HL-60/S4 treated with phorbol 12-myristate 13-acetate at 8.2 ng/mL for 4 days and 3 days (cell line): ENCODE data around the gene SFTPA1.
"Not testable (repeated sequence)": the region's sequence is repeated elsewhere in the genome, so short reads cannot be mapped to it uniquely, and the experiment has no call there.

ENCODE experiments used
- in situ Hi-C: fragments of 300-500 bp; cut with MboI; formaldehyde crosslinking; loops from 2 replicates; pipeline ENCODE4 v1.15.0; 2022; ENCODE audit warnings: low sequenced_read_pairs

SFTPA1 gene

DNA sequence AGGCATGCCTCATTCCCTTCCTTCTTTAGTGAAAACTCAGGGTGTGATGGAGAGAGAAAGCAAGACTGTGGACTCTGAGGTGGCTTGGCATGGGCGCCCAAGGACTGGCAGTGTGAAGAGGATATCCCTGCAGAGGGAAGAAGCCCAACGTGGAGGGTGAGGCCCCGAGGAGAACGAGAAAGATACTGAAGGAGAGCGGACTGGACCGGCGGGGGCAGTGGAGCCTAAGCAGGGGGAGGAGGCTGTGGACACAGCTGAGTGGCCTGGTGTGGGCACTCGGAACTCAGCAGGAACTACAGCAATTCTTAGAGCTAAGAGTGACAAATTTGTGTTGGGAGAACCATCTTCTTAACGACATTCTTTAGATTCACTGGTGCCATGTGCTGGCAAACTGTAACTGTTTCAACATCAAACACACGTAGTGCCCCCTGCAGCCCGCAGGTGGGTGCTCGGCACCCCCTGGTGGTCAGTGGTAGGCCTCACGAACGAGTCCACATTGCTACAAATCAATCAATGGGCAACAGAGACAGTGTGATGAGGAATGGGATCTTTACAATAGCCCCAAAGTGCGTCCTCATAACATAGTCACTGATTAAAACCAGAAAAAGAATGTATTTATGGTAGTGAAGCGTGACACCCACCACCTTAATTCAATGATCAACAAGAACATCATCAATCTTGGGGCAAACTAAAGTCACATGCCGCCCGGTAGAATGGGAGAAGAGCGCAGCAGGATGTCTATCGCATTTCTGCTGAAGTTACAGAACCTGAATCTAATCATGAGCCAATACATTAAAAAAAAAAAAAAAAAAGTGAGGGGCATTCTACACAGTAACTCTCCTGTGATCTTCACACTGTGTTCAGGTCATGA, 2.0 kb upstream of the SFTPA1 start:
- in situ Hi-C loops = no loop called here

DNA sequence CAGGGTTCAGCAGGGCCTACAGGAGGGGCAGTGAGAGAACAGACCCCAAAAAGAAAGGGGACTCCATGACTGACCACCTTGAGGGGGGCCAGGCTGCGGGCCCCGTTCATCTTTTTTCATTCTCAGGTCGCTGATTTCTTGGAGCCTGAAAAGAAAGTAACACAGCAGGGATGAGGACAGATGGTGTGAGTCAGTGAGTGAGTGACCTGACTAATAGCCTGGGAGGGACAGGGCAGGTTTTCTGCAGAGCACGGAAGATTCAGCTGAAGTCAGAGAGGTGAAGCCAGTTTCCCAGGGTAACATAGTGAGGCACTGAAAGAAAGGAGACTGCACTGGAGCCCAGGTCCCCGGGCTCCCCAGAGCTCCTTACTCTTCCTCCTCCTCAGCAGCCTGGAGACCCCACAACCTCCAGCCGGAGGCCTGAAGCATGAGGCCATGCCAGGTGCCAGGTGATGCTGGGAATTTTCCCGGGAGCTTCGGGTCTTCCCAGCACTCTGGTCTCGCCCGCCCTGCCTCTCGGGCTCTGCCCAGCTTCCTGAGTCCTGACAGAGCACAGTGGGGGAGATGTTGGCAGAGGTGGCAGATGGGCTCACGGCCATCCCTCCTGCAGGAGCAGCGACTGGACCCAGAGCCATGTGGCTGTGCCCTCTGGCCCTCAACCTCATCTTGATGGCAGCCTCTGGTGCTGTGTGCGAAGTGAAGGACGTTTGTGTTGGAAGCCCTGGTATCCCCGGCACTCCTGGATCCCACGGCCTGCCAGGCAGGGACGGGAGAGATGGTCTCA, 646 bp downstream of the SFTPA1 start:
- in situ Hi-C loops = not testable (repeated sequence)

DNA sequence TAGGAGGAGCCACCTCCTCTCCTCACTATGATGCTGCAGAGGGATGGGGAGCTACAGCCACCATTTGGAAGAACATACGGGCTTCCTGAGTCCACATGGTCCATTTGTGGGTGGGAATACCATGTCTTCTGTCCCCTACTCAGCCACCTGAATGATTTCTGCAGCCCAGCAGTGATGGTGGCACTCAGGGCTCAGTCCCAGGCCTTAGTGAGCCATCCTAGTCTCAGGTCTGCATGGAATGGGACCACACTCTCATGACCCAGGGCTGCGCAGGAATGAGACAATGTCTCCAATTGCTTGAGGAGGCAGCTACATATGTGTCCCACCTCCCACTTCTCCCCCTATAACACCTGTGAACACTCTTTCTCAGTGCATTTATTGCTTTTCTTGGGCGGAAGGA, 4.8 kb downstream of the SFTPA1 start:
- in situ Hi-C loops = no loop called here

DNA sequence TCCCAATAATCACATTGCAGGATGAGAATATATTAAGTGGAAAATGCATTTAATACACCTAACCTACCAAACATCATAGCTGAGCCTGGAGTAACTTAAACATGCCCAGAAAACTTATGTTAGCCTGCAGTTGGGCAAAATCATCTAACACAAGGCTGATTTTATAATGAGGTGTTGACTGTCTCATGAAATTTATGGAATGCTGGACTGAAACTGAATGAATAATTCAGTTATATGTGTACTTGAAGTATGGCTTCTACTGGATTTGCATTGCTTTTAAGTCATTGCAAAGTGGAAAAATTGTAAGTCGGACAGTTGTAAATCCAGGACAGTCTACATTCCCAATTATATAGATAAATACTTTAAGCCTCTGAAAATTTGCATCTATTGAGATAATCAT, 5.4 kb downstream of the SFTPA1 start:
- in situ Hi-C loops = no loop called here

DNA sequence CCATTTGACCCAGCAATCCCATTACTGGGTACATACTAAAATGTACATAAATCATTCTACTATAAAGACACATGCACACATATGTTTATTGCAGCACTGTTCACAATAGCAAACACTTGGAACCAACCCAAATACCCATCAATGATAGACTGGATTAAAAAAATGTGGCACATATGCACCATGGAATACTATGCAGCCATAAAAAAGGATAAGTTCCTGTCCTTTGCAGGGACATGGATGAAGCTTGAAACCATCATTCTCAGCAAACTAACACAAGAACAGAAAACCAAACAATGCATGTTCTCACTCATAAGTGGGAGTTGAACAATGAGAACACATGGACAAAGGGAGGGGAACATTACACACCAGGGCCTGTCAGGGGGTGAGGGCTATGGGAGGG, 12.9 kb downstream of the SFTPA1 start:
- in situ Hi-C loops = not testable (repeated sequence)

DNA sequence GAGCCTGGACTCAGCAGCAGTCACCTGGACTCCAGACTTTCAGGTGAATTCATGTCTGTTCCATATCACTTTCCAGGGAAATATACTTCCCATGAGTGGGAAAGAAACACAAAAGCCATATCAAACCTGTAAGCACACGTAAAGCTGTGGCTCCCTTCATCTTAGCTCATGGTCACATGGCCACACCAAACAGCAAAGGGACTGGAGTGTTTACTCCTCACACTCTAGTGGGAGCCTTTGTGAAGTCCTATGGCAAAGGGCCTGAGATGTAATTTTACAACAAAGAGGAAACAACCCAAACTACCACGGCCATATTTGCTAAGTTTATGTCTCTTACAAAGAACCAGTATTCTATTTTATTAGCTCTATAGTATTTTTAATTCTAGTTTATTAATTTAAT, 16.3 kb downstream of the SFTPA1 start:
- in situ Hi-C loops = no loop called here

DNA sequence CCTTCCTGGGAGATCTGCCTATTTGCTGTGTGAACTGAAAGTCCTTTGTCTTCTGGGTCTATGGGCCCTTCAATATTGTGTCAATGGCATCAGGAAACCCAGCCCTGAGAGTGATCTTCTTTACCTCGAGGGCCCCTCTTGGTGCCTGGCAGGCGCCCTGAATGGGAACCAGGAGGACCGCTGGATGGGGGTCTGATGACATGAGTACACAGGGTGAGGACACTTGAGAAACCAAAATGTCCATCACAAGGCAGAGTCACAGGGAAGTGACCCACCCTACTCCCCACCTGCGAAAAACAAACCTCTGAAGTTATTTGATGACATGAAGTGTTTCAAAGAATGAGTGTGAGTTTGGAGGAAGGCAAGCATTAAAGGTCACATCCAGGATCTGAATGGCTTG, 17.3 kb downstream of the SFTPA1 start:
- in situ Hi-C loops = no loop called here

DNA sequence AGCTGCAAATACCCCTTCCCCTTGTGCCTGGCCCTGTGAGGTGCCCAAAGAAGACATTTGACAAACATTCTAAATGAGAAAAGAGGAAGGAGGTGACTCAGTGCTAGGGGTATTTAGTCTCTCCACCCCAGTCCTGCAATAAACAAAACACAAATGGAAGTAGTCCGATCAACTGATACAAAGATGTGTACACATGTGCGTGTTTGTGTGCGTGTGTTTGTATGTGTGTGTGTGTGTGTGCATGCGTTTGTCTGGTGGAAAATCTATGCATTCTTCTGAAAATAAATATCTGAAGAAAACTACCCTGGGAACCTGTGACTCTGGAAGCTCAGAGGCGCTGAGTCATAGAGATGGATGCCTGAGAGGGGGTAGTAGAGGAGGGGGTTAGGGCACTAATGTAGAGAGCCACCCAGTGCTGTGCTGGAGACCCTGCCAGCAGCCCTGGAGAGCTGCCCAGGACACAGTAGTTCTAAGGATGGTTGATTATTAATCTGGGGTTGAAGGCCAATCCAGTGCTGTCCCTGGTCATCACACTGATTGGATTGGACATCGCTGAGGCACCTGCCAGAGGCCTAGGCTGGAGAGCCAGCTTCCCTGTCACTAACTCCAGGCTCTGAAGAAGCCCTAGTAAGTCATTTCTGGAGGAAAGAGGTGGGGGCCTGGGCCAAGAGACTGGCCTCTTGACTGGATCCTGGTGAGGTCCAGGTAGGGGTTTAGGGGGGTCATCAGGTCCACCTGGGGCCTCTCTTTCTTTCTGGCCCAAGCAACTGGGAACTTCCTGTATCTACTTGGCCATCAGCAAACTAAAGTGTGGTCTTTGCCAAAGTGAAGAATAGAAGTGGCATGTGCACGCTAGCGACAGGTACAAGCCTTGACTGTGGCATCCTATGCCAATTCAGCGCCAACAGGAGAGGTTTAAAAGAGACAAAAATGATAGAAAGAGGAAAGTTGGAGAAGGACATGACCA, 18.5 kb downstream of the SFTPA1 start:
- in situ Hi-C loops = no loop called here

DNA sequence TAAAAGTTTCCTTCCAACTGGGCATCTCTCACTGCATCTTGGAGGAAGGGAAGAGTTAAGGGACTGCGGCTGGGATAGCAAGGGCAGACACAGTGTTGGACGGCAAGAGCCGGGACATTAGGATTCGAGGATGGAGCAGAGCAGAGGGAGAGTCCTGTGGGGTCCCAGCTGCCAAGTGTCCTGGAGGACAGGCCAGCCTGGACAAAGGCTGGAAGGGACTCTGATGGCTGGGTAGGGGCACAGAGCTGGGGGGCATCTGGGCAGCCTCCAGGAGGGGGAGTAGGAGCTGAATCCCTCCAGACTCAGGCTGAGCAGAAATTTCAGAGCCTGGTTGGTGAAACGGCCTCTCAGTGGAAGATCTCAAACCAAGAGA, 19.2 kb downstream of the SFTPA1 start:
- in situ Hi-C loops = no loop called here

DNA sequence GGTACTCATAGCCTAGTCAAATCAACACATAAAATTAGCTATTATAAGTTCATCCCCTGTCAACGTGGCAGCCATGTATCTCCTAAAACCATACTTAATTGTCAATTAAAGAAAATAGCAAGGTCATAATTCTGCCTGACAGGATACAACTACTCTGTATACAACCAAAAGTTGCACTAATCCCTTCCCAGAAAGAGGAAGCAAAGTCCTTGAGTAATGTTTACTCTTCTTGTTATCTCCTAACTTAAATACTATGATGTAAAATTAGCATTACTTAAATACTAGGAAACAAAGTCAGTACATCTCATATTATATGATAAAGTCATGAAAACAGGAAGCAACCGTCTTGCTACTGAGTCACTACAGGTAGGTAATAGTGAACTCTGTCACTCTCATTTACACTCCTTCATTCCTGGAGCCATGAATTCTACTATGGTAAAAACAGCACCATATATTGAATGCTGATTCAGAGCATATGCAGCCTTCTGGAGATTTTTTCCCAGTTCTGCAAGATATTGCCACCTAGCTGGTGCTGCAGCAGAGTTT, 26.0 kb downstream of the SFTPA1 start:
- in situ Hi-C loops = not testable (repeated sequence)

DNA sequence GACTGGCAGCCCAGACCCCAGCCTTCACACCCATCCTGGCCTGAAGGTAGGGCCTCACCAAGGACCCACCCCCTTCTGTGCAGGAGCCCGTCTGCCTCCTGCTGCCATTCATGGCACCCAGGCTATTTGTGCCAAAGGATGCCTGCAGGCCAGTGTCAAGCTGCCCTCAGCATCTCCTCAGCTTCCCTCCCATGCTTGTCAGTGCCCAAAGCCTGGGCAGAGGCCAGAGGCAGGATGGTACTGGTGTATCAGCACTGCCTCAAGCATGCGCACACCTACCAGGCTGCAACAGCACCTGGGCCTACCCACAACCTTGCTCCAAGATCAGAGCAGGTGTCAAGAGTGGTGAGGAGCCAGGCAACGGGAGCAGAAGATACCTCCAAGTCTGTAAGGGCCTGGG, 27.6 kb downstream of the SFTPA1 start:
- in situ Hi-C loops = no loop called here

DNA sequence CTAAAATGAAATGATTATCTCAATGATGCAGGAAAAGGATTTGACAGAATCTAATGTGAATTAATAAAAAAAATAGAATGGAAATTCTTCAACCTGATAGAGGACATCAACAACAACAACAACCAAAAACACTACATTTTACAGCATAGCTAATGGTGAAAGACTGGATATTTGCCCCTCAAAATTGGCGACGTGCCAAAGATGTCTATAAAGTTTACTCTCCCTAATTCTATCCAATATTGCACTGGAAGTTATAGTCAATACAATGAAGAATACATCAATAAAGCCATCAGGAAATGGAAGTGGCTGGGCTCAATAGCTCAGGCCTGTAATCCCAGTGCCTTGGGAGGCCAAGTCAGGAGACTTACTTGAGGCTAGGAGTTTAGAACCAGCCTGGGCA, 42.0 kb downstream of the SFTPA1 start:
- in situ Hi-C loops = not testable (repeated sequence)

DNA sequence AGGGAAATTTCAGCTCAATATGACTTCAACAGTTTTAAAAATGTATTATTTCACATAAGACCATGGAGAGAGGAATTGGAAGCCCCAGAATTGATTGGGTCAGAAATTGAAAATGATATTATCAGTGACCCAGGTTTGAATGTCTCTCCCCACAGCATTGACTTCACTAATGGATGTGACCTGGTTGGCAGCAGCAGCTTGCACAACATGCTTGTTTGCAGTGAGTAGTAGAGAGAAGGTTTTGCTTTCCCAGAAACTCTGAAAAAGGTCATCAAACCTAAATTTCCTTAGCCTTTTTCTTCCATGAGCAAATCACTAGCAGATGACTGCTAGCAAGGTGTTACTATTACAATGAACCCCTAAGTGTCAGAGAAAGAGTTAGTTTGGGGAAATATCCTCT, 52.5 kb downstream of the SFTPA1 start:
- in situ Hi-C loops = not testable (repeated sequence)

DNA sequence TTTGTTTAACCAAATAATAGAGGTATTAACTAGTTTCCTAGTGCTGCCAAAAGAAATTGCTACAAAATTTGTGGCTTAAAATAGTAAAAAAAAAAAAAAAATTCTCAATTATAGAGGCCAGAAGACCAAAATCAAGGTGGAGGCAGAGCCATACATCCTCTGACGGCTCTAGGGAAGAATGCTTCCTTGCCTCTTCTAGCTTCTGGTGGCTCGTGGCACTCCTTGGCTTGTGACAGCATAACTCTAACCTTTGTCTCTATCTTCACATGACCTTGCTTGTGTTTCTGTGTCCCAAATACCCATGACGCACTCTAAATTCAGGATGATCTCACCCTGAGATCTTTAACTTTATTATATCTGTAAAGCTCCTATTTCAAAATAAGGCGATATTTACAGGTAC, 53.9 kb downstream of the SFTPA1 start:
- in situ Hi-C loops = not testable (repeated sequence)
